GM19328 (cell line): ENCODE results near the gene TBC1D3I.
"Not testable (repeated sequence)": the region's sequence is repeated elsewhere in the genome, so short reads cannot be mapped to it uniquely, and the experiment has no call there.

Experiments used
- ATAC-seq: cut with Tn5 transposase; IDR thresholded peaks from one replicate; pipeline ENCODE4 v1.9.1; 2021; ENCODE audit warnings: mild to moderate bottlenecking, moderate library complexity; ENCODE audit not compliant: unreplicated experiment

TBC1D3I gene

DNA sequence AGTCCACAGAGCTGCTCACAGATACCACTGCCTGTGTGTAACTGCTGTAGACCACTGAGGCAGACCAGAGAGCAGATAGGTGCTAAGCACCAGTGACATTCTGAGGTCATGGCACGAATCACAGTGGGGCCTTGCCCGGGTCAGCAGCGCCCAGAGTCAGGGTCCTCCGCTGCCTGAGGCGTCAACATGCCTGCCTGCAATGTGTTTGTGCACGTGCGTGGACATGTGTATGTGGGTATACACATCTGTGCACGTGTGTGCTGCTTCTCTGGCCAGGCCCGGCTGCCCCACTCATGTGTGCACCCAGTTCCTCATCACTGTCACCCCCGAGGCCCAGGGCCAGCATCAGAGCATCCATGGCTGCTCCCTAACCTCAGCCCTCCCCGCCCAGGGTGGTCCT is at the start of gene TBC1D3I:
Gene TBC1D3I (minus strand): TSS at position 101 of the 400 bp plus-strand sequence. CDS start 1,585 bp downstream, outside the sequence.
- ATAC-seq = not testable (repeated sequence)

DNA sequence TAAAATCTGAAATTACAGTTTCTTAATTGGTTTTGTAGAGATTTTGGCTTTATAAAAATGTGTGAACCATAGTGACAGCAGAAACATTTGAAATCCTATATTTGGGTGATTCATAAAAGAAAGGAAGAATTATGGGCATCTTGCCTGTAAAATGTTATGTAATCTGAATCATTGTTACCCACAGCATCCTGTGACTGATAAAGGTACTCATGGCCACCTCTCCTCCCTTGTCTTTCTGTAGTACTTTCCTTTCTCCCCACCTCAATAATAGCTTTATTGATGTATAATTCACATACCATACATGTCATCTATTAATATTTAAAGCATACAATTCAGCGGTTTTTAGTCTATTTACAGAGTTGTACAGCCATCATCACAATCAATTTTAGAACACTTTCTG is 30.8 kb upstream of the TBC1D3I start:
- ATAC-seq = not testable (repeated sequence)

DNA sequence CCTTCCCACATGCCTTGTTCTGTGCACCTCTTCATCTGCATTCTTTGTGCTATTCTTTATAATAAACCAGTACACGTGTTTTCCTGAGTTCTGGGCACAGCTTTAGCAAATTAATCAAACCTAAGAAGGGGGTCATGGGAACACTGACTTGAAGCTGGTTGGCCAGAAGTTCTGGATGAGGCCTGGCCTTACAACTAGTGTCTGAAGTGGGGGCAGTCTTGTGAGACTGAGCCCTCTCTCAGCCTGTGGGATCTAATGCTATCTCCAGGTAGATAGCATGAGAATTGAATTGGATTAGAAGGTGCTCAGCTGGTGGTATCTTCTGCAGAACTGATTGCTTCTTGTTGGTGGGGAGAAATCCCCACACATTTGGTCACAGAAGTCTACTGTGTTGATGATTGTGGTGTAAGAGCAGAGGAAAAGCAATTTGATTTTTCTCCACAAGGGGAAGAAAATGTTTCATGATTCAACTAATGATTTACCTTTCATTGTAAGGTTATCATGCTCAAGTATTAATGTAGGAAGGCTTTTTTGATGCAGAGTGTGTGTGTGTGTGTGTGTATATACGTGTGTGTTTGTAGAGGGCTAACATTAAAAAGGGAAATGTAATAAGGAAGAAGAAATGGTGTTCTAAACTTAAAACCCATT is 25.7 kb upstream of the TBC1D3I start:
- not testable (repeated sequence) for ATAC-seq

DNA sequence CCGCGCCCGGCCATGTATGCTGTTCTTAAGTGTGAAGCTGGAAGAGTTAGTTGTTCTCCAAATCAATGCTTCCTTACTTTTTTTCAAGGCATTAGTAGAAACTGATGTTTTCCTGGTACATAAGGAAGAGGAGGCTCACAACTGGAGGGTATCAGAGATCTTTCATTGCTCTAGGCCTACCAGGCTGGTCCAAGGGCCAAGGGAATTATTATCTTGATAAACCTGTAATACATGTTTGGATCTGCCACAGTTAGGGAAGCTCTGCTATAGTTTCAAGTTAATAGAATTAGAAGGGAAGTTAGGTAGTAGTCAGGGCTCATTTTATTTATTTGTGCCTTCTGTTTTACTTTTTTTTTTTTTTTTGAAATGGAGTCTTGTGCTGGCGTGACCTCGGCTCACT is 19.8 kb upstream of the TBC1D3I start:
- ATAC-seq = not testable (repeated sequence)

DNA sequence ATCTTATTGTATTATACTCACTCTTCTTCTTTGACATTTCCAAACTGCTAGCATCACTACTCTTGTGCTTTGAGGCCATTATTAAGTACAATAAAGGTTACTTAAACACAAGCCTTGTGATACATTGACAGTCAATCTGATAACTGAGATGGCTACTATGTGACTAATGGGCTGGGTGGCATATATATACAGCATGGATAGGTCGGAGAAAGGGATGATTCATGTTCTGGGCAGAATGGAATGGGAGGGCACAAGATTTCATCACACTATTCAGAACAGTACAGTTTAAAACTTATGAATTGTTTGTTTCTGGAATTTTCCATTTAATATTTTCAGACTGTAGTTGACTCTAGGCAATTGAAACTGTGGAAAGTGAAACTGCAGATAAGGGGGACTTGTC is 18.9 kb upstream of the TBC1D3I start:
- ATAC-seq = not testable (repeated sequence)

DNA sequence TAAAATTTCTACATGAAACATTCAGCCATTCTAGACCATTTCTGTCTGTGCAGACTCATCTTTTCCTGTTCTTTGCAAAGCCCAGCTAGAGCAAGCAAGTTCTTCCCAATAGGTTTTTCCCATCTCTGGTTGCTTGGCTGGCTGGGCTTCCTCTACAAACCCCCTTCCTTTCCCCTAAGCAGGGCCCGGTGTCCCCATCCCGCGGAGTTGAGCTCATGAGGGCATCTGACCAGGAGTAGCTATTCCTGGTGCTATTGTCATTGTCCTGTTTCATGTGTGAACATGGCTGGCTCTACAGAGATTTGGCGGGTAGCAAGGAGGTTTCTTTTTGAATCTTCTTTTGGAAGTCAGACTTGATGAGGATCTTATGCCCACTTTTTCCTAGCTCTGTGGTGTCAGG is 22.3 kb downstream of the TBC1D3I start:
- ATAC-seq = not testable (repeated sequence)

DNA sequence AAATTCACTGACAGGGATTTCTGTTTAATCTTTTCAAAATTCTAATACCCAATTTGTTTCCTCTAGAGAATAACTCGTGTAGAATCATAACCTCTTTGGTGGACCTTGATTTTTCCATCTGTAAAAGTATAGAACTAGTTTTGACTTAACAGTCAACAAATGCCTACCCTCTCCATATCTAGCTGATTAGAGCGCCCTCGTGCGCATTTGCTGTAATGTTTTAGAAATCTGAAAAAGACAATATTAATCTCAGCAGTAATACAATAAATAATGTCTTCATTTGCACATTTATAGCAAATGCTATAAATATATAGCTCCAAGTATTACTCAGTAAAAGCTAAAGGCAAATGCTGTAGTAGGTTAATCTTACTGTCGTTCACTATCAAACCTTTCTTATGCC is 34.7 kb downstream of the TBC1D3I start:
- not testable (repeated sequence) for ATAC-seq

DNA sequence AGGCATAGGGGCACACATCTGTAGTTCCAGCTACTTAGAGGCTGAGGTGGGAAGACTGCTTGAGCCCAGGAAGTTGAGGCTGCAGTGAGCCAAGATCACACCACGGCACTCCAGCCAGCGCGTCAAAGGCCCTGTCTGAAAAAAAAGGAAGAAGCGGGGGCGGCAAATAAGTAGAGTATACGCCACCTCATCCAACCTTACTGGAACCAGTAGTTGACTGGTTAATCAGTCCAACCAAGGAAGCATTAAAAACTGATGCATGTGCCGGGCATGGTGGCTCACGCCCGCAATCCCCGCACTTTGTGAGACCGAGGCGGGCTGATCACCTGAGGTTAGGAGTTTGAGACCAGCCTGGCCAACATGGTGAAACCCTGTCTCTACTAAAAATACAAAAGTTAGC is 41.4 kb downstream of the TBC1D3I start:
- not testable (repeated sequence) for ATAC-seq

DNA sequence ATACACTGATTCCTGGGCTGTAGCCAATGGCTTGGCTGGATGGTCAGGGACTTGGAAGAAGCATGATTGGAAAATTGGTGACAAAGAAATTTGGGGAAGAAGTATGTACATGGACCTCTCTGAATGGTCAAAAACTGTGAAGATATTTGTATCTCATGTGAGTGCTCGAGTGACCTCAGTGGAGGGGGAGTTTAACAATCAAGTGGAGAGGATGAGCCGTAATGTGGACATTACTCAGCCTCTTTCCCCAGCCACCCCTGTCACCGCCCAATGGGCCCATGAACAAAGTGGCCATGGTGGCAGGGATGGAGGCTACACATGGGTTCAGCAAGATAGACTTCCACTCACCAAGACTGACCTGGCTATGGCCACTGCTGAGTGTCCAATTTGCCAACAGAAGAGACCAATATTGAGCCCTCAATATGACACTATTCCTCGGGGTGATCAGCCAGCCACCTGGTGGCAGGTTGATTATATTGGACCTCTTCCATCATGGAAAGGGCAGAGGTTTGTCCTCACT is 42.7 kb downstream of the TBC1D3I start:
- ATAC-seq = not testable (repeated sequence)

DNA sequence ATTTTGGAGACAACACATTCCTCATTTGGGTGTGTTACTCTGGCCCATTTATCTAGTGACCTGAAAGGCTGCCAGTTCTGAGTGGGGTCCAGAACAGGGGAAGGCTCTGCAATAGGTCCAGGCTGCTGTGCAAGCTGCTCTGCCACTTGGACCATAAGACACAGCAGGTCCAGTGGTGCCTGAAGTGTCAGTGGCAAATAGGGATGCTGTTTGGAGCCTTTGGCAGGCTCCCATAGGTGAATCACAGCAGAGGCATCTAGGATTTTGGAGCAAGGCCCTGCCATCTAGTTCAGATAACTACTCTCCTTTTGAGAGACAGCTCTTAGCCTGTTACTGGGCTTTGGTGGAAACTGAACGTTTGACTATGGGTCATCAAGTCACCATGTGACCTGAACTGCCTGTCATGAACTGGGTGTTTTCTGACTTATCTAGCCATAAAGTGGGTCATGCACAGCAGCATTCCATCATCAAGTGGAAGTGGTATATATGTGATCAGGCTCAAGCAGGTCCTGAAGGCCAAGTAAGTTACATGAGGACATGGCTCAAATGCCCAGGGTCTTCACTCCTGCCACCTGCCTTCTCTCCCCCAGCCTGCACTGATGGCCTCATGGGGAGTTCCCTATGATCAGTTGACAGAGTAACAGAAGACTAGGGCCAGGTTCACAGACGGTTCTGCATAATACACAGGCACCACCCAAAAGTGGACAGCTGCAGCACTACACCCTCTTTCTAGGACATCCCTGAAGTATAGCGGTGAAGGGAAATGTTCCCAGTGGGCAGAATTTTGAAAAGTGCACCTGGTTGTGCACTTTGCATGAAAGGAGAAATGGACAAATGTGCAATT is 43.4 kb downstream of the TBC1D3I start:
- ATAC-seq = not testable (repeated sequence)

DNA sequence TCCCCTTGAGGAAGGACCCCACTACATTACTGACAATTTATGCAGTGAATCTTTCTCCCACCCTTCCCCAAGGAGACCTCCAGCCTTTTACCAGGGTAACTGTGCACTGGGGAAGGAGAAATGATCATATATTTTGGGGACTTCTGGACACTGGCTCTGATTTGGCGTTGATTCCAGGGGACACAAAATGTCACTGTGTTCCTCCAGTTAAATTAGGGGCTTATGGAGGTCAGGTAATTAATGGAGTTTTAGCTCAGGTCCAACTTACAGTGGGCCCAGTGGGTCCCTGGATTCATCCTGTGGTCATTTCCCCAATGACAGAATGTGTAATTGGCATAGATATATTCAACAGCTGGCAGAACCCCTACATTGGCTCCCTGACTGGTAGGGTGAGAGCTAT is 44.8 kb downstream of the TBC1D3I start:
- ATAC-seq = not testable (repeated sequence)

DNA sequence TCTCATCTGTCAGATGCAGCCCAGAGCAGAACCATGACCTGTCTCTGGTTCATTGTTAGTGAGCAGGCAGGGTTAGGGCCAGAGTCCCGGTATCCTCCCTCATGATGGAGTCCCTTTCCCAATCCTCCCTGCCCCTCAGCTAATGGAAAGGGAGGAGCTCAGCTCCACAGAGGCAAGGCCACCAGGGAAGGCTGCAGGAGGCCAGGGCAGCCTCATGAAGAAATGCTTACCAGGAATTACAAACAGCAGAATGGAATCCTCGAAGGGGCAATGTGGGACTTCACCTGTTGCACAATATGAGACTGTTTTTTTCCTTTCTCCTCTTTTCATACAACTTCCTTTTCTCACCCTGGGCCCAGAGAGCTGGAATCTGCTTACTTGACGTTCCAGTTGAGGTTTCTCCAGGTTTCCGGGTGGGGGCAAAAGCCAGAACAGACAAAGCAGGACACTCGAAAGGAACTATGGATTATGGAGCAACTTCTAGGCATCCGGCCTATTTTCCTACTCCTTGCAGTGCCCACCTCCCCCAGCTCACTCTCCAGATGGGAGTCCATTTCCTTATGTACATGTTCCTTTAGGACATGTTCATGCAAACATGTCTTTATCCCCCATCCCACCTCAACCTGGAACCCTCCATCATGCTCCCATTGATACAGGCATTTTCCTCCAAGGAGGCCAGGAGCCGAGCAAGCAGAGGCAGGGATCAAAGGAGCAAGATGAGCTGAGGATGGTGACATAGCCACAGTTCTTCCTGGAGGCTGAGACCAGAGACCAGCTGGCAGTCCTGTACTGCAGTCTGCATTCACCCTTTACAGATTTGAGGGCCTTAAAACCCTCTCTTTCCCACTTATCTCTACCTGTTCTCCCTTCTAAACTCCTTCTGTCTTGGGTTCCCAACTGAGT is 48.7 kb downstream of the TBC1D3I start:
- ATAC-seq = not testable (repeated sequence)

DNA sequence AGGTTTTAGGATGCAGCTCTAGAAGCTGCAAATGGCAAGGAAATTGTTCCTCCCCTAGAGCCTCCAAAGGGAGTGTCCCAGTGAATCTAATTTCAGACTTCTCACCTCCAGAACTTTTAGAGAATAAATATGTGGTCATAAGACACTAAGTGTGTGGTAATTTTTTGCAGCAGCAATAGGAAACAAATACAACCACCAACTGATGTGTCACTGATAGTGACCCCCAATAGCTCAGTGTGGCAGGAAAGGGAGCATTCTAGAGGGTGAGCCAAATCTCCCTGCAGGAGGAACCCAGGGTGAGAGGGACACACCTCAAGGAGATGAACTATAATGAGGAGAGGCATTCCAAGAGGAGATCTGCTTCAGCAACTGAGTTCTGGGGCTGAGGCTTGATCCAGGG is 49.5 kb downstream of the TBC1D3I start:
- ATAC-seq = no peak

DNA sequence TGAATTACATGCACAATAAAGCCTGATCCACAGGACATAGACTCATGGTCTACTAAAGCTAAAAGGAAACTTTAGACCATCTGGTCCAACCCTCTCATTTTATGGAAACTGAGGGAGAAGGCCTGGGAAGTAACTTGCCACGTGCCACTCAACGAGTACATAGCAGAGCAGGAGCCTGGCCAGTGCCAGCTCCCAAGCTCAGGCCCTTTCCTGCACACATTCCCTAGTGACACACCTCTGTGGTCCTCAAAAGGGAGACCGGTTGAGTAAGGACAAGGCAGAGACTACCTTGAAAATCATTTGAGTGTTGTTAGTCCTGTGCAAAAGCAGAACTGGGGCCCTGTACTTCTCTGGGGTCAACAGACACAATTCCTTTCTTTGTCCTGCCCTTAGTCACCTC is 50.7 kb downstream of the TBC1D3I start:
- ATAC-seq = no peak

DNA sequence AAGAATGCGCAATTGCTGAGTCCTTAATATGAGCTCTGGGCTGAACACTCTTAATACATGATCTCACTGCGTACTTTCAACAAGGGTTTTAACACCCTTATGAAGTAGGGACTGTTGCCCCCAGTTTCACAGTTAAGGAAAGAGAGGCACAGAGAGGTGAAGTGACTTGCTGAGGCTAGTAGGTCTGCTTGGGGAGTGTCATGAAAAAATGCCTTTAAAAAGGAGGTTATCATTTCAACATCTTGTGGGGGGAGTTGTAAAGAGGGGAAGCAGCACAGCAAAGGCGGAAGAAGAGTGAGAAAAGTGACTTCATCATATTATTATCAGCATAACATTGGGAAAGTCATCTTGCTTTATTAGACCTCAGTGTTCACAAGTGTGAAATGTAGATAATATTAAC is 51.4 kb downstream of the TBC1D3I start:
- ATAC-seq = no peak

DNA sequence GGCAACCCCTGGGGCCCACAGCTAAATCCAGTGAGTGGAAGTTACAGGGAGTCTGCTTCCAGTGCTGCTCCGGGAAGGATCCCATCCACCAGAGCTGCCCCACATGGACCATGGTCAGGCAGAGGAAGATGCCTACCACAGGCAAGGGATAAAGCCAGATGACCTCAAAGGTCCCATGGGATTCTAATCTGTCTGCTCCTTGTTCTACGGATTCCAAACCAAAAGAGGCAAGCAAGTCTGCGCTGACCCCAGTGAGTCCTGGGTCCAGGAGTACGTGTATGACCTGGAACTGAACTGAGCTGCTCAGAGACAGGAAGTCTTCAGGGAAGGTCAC is 52.1 kb downstream of the TBC1D3I start:
- no peak for ATAC-seq

DNA sequence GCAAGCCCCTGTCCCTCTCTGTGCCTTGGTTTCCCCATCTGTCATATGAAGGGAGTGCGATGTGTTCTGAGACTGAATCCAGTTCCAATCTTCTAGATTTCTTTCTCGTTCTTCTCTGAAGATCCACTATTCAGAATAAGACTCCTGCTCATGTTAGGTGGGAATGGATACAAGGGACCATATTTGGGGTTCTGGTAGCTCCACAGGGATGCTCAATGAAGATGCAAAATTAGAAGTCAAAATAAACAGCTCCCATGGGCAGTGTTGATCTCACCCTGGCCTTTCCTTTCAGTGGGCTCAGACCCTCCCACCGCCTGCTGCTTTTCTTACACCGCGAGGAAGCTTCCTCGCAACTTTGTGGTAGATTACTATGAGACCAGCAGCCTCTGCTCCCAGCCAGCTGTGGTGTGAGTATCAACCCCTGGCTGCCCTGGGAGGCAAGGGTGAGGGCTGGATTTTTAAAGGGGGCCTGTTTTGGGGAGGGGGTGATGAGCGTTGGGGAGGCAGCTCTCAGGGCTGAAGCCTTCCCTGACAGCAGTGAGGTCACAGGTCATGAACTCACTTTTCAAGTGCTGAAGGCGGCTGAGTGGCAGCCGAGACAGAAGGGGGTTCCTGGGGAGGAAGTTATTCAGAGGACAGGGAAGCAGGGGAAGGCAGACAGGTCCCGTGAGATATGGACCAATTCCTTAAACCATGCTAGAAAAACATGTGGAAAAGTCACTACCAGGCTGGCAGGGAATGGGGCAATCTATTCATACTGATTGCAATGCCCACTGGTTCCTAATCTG is 52.7 kb downstream of the TBC1D3I start:
- not testable (repeated sequence) for ATAC-seq

DNA sequence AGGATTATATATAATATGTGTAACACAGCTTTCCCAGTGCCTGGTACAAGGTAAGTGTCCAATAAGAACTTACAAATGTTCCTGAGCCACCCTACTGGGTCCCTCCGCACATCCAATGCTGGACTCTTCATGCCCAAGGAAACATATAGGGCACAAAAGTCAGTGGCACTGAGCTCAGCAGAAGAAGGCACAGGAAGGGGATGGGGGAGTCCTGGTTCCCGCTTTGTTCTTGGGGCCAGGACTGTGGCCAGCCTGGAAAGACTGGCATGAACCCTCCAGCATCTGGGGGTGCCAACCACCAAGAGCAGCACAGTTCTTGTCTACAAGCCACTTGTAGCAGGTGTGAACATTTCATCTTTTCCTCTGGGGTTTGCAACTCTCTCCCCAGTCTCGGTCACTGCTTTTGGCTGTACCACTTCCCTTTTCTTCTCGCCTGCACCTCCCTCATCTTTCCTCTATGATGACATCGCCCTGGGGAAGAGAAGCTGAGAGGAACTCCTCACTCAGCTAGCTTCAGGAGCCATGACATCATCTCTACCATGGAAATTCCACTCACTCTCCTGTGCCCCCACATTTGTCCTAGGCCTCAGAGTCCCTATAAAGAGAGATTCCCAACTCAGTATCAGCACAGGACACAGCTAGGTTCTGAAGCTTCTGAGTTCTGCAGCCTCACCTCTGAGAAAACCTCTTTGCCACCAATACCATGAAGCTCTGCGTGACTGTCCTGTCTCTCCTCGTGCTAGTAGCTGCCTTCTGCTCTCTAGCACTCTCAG is 53.7 kb downstream of the TBC1D3I start, which contains the start of gene CCL4L2:
Gene CCL4L2 (plus strand): TSS at position 625 of the 773 bp plus-strand sequence.
- peak; percentile 62 for ATAC-seq

DNA sequence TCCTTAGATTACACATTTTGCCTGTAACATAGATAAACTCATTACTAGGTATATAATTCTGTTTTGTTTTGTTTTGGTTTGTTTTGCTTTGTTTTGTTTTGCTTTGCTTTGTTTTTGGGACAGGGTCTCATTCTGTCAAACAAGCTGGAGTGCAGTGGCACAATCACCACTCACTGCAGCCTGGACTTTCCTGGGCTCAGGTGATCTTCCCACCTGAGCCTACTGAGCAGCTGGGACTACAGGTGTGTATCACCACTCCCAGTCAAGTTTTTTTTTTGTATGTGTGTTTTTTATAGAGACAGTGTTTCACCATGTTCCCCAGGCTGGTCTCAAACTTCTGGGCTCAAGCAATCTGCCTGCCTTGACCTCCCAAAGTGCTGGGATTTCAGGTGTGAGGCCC is 54.8 kb downstream of the TBC1D3I start:
- no peak for ATAC-seq
